OCI-LY7 (cell line): Measurements from ENCODE around the gene MOB3B.
"Not testable (repeated sequence)": the region's sequence is repeated elsewhere in the genome, so short reads cannot be mapped to it uniquely, and the experiment has no call there.

Experiments used
- EZH2phosphoT487 ChIP-seq: fragments of 200-600 bp; sonication (generic); IDR thresholded peaks from 2 replicates; pipeline ENCODE4 v1.6.1; 2018; ENCODE audit warnings: low read depth, borderline replicate concordance, mild to moderate bottlenecking, mixed run types, antibody characterized with exemption, low read length, moderate library complexity, mixed read lengths
- TF ChIP-seq, protein P1 (sequence below): fragments of 200-600 bp; sonication (generic); conservative IDR thresholded peaks from 2 replicates; pipeline ENCODE4 v1.5.1; 2014; ENCODE audit warnings: mild to moderate bottlenecking, antibody characterized with exemption, low read length, moderate library complexity, mixed read lengths

DNA sequence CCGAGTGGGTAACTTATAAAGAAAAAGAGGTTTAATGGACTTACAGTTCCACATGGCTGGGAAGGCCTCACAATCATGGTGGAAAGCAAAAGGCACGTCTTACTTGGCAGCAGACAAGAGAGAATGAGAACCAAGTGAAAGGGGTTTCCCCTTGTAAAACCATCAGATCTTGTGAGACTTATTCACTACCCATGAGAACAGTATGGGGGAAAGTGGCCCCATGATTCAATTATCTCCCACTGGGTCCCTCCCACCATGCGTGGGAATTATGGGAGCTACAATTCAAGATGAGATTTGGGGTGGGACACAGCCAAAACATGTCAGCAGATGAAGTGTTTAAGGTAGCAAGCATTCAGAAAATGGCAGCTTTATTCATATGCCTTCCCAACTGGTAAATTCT is 81.3 kb downstream of the MOB3B start:
- TF ChIP-seq, protein P1, sequence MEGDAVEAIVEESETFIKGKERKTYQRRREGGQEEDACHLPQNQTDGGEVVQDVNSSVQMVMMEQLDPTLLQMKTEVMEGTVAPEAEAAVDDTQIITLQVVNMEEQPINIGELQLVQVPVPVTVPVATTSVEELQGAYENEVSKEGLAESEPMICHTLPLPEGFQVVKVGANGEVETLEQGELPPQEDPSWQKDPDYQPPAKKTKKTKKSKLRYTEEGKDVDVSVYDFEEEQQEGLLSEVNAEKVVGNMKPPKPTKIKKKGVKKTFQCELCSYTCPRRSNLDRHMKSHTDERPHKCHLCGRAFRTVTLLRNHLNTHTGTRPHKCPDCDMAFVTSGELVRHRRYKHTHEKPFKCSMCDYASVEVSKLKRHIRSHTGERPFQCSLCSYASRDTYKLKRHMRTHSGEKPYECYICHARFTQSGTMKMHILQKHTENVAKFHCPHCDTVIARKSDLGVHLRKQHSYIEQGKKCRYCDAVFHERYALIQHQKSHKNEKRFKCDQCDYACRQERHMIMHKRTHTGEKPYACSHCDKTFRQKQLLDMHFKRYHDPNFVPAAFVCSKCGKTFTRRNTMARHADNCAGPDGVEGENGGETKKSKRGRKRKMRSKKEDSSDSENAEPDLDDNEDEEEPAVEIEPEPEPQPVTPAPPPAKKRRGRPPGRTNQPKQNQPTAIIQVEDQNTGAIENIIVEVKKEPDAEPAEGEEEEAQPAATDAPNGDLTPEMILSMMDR: not testable (repeated sequence)
- not testable (repeated sequence) for TF ChIP-seq EZH2phosphoT487
